HCT116 (cell line): ENCODE results near the gene CIITA. TPM values are rescaled to one million over a fixed set of nuclear protein-coding genes. Genes with fewer than 3 reads are reported as not detected.

ENCODE experiments used
- ATAC-seq: fragments of 200-7000 bp; cut with Tn5 transposase; 2 replicates; pipeline ENCODE4 v1.9.1; 2020; ENCODE audit warnings: mild to moderate bottlenecking, moderate library complexity
- BruUV-seq: library from RNA; stranded (reverse); fragments of 400-500 nt; replicated peaks from 2 replicates; lab custom pipeline; 2021; lab: Mats Ljungman, UMichigan
- CTCF ChIA-PET: fragments of 300-600 bp; sonication (Branson Sonifier 250); formaldehyde crosslinking; loops from one replicate; lab custom pipeline; 2021; ENCODE audit warnings: antibody characterized with exemption; lab: Charles Lee
- POLR2A ChIA-PET: fragments of 300-600, 350-600 bp; sonication (Branson Sonifier 250); formaldehyde crosslinking; loops from one replicate; lab custom pipeline; 2021; ENCODE audit warnings: antibody characterized with exemption; lab: Charles Lee
- RAD21 ChIA-PET, 2 experiments: fragments of 300-600 bp; sonication (Branson Sonifier 250); formaldehyde crosslinking; loops; one replicate each; lab custom pipeline; 2023; ENCODE audit warnings: low total read pairs in 2 of 2; ENCODE audit not compliant: uncharacterized antibody in 2 of 2, unreplicated experiment in 2 of 2, low non-redundant PET in 1 of 2; lab: Charles Lee
- DNase-seq: peaks from one replicate; pipeline ENCODE4 v3.0.0-alpha.2; 2010; ENCODE audit warnings: low read depth, low spot score
- H2AFZ ChIP-seq: fragments of 200-600 bp; shearing (Covaris generic), sonication (generic); 2 replicates; pipeline ENCODE4 v1.6.1; 2017; ENCODE audit warnings: low read depth, mixed run types, mixed read lengths, antibody characterized with exemption, low read length; ENCODE audit not compliant: poor library complexity, severe bottlenecking
- H3K27ac ChIP-seq: 2 replicates; pipeline ENCODE4 v1.5.1; 2012; ENCODE audit warnings: low read depth, low read length
- H3K27me3 ChIP-seq: fragments of 200-600 bp; sonication (generic); 2 replicates; pipeline ENCODE4 v1.6.1; 2016; ENCODE audit warnings: mixed run types, low read length, mixed read lengths; ENCODE audit not compliant: insufficient read depth
- H3K36me3 ChIP-seq, 2 experiments: fragments of 200-500 bp in 1 of 2; fragments of 200-600 bp in 1 of 2; sonication (Bioruptor generic) in 1 of 2; sonication (generic) in 1 of 2; 2 replicates each; pipeline versions ENCODE4 v1.5.1 to v1.6.1; 2014 to 2016; ENCODE audit warnings: low read length in 2 of 2, inconsistent platforms in 1 of 2, mixed read lengths in 1 of 2, mixed run types in 1 of 2; ENCODE audit not compliant: insufficient read depth in 2 of 2, control insufficient read depth in 1 of 2
- H3K4me1 ChIP-seq, 2 experiments: fragments of 200-600 bp in 1 of 2; sonication (generic) in 1 of 2; 2 replicates each; pipeline versions ENCODE4 v1.5.1 to v1.6.1; 2012 to 2017; ENCODE audit warnings: low read length in 2 of 2, inconsistent platforms in 1 of 2, mild to moderate bottlenecking in 1 of 2, mixed read lengths in 1 of 2, mixed run types in 1 of 2, moderate library complexity in 1 of 2; ENCODE audit not compliant: insufficient read depth in 2 of 2, control insufficient read depth in 1 of 2
- H3K4me2 ChIP-seq: fragments of 200-600 bp; sonication (generic); 2 replicates; pipeline ENCODE4 v1.6.1; 2017; ENCODE audit warnings: mixed run types, low read length, mixed read lengths
- H3K4me3 ChIP-seq, 2 experiments: fragments of 200-600 bp in 1 of 2; sonication (generic) in 1 of 2; replicated peaks in 1 of 2; 2 replicates each; pipeline ENCODE4 v1.5.1; 2011 to 2016; ENCODE audit warnings: low read length in 2 of 2, control low read depth in 1 of 2, low read depth in 1 of 2, mild to moderate bottlenecking in 1 of 2, mixed read lengths in 1 of 2, mixed run types in 1 of 2
- H3K79me2 ChIP-seq: fragments of 200-600 bp; sonication (generic); 2 replicates; pipeline ENCODE4 v1.6.1; 2017; ENCODE audit warnings: mild to moderate bottlenecking, mixed run types, low read length, moderate library complexity, mixed read lengths; ENCODE audit not compliant: insufficient read depth
- H3K9ac ChIP-seq: fragments of 200-600 bp; sonication (generic); 2 replicates; pipeline ENCODE4 v1.6.1; 2016; ENCODE audit warnings: low read length, mixed read lengths
- H3K9me2 ChIP-seq: fragments of 200-600 bp; sonication (generic), shearing (Covaris generic); 2 replicates; pipeline ENCODE4 v1.6.1; 2017; ENCODE audit warnings: mixed run types, mild to moderate bottlenecking, moderate library complexity; ENCODE audit not compliant: insufficient read depth
- H3K9me3 ChIP-seq, 2 experiments: fragments of 200-500 bp in 1 of 2; fragments of 200-600 bp in 1 of 2; sonication (Bioruptor generic) in 1 of 2; sonication (generic) in 1 of 2; 2 replicates each; pipeline ENCODE4 v1.6.1; 2014 to 2017; ENCODE audit warnings: low read length in 2 of 2, mixed read lengths in 2 of 2, inconsistent platforms in 1 of 2, low read depth in 1 of 2, mild to moderate bottlenecking in 1 of 2, mixed run types in 1 of 2, moderate library complexity in 1 of 2; ENCODE audit not compliant: control insufficient read depth in 1 of 2, insufficient read depth in 1 of 2
- H4K20me1 ChIP-seq: fragments of 200-600 bp; sonication (generic), shearing (Covaris generic); 2 replicates; pipeline ENCODE4 v1.6.1; 2017; ENCODE audit warnings: mixed run types, mild to moderate bottlenecking, moderate library complexity; ENCODE audit not compliant: insufficient read depth
- CBX3 ChIP-seq: IDR thresholded peaks from 2 replicates; pipeline ENCODE4 v1.6.1; 2012; ENCODE audit warnings: low read depth
- CEBPB ChIP-seq: IDR thresholded peaks from 2 replicates; pipeline ENCODE4 v1.6.1; 2012; ENCODE audit warnings: low read depth
- CTCF ChIP-seq, 3 experiments: fragments of 200-600 bp in 1 of 3; sonication (generic) in 1 of 3; IDR thresholded peaks in 2 of 3; conservative IDR thresholded peaks in 1 of 3; 2 replicates each; pipeline ENCODE4 v1.5.1; 2012 to 2017; ENCODE audit warnings: low read depth in 2 of 3, low read length in 2 of 3, antibody characterized with exemption in 1 of 3, borderline replicate concordance in 1 of 3, control low read depth in 1 of 3, mild to moderate bottlenecking in 1 of 3, mixed read lengths in 1 of 3, mixed run types in 1 of 3, moderate library complexity in 1 of 3; ENCODE audit not compliant: insufficient read depth in 1 of 3
- EGR1 ChIP-seq: IDR thresholded peaks from 2 replicates; pipeline ENCODE4 v1.6.1; 2012; ENCODE audit warnings: low read depth
- ELF1 ChIP-seq: IDR thresholded peaks from 2 replicates; pipeline ENCODE4 v1.6.1; 2012; ENCODE audit warnings: low read depth, borderline replicate concordance
- EZH2 ChIP-seq: fragments of 200-600 bp; sonication (generic); IDR thresholded peaks from 2 replicates; pipeline ENCODE4 v1.6.1; 2017; ENCODE audit warnings: antibody characterized with exemption, mixed run types
- EZH2phosphoT487 ChIP-seq: fragments of 200-600 bp; IDR thresholded peaks from 2 replicates; pipeline ENCODE4 v1.6.1; 2018; ENCODE audit warnings: antibody characterized with exemption, borderline replicate concordance
- FOSL1 ChIP-seq: IDR thresholded peaks from 2 replicates; pipeline ENCODE4 v1.6.1; 2012; ENCODE audit warnings: low read depth
- JUND ChIP-seq: IDR thresholded peaks from 2 replicates; pipeline ENCODE4 v1.6.1; 2012
- POLR2A ChIP-seq: IDR thresholded peaks from 2 replicates; pipeline ENCODE4 v1.7.0; 2011; ENCODE audit warnings: borderline replicate concordance; ENCODE audit not compliant: insufficient read depth, insufficient read length; ENCODE audit errors: extremely low read depth
- POLR2AphosphoS5 ChIP-seq: IDR thresholded peaks from 2 replicates; pipeline ENCODE4 v1.6.1; 2011; ENCODE audit warnings: mild to moderate bottlenecking, low read depth, low read length, moderate library complexity
- RAD21 ChIP-seq: IDR thresholded peaks from 2 replicates; pipeline ENCODE4 v1.6.1; 2012; ENCODE audit warnings: low read depth, mild to moderate bottlenecking
- REST ChIP-seq: IDR thresholded peaks from 2 replicates; pipeline ENCODE4 v1.6.1; 2012; ENCODE audit warnings: low read depth
- SIN3A ChIP-seq: IDR thresholded peaks from 2 replicates; pipeline ENCODE4 v1.6.1; 2012; ENCODE audit warnings: low read depth
- TCF7L2 ChIP-seq: IDR thresholded peaks from 2 replicates; pipeline ENCODE4 v1.7.0; 2011; ENCODE audit warnings: borderline replicate concordance, inconsistent platforms; ENCODE audit not compliant: insufficient read depth, insufficient read length; ENCODE audit errors: extremely low read depth
- ZFX ChIP-seq: fragments of 450-650 bp; IDR thresholded peaks from 2 replicates; pipeline ENCODE4 v1.6.1; 2017
- intact Hi-C: fragments of 100-400 bp; cut with micrococcal nuclease; formaldehyde crosslinking; loops from 2 replicates; pipeline ENCODE4 v1.10.0; 2022
- total RNA-seq: library from RNA; stranded (reverse); gene quantifications from one replicate; pipeline ENCODE4 v1.2.1, GENCODE V29; 2021; ENCODE audit not compliant: unreplicated experiment
- TF ChIP-seq, protein P1 (sequence below): IDR thresholded peaks from 2 replicates; pipeline ENCODE4 v1.6.1; 2011; ENCODE audit warnings: mild to moderate bottlenecking, low read length, moderate library complexity; ENCODE audit not compliant: insufficient replicate concordance; ENCODE audit errors: extremely low read depth
- TF ChIP-seq, protein P2 (sequence below): IDR thresholded peaks from 2 replicates; pipeline ENCODE4 v1.6.1; 2012

The CIITA gene
- total RNA-seq, 1 experiment from 2014 or later: 0.25 TPM

GRCh38 chr16:10959161-10959560 lies 82.2 kb downstream of the CIITA start:
- RAD21 ChIA-PET: no interaction called here
- no peak for ATAC-seq
- Histone ChIP-seq H3K27me3 (no peaks in the 10 kb centered on the region), H3K79me2 (peaks cover 20% of the 10 kb centered on the region; the same call in 1 of the 2 replicates), H3K9me3 (no peaks in the 10 kb centered on the region), H3K9ac (no peak overlapping the region), H3K36me3 (peaks cover 0 to 2% of the 10 kb centered on the region in 2 experiments; a peak in 2 of 4 replicates), H3K9me2 (no peaks in the 10 kb centered on the region), H3K4me2 (no peak overlapping the region), H3K4me1 (peaks cover 8 to 13% of the 10 kb centered on the region in 2 experiments; a peak in 3 of 4 replicates), H3K27ac (no peak overlapping the region), H2AFZ (no peak overlapping the region), H4K20me1 (no peaks in the 10 kb centered on the region), H3K4me3 (no peak overlapping the region)
- POLR2A ChIA-PET: no interaction called here
- intact Hi-C loops: no loop called here
- BruUV-seq: no TSS peak
- CTCF ChIA-PET: interaction anchor here (2.1 to 2.3 kb wide), 2 partner anchors 10 to 12 kb away, joined by 9 to 10 read pairs; no protein-coding TSS in a partner anchor
- TF ChIP-seq CEBPB (no peak), JUND (no peak), EZH2phosphoT487 (no peak), SIN3A (no peak), EZH2 (no peak), EGR1 (no peak), RAD21 (no peak), CTCF (IDR thresholded peaks at IDR 0.05 in 2 of 3, conservative IDR thresholded peaks at IDR 0.05 in 1 of 3; ENCODE audit: borderline replicate concordance in 1 of 3, insufficient read depth in 1 of 3, low read depth in 2 of 3, low read length in 2 of 3) (no peak), POLR2A (no peak), ZFX (no peak), ELF1 (no peak), CBX3 (no peak), FOSL1 (no peak), REST (no peak), TCF7L2 (no peak), POLR2AphosphoS5 (no peak)
- TF ChIP-seq, protein P1, sequence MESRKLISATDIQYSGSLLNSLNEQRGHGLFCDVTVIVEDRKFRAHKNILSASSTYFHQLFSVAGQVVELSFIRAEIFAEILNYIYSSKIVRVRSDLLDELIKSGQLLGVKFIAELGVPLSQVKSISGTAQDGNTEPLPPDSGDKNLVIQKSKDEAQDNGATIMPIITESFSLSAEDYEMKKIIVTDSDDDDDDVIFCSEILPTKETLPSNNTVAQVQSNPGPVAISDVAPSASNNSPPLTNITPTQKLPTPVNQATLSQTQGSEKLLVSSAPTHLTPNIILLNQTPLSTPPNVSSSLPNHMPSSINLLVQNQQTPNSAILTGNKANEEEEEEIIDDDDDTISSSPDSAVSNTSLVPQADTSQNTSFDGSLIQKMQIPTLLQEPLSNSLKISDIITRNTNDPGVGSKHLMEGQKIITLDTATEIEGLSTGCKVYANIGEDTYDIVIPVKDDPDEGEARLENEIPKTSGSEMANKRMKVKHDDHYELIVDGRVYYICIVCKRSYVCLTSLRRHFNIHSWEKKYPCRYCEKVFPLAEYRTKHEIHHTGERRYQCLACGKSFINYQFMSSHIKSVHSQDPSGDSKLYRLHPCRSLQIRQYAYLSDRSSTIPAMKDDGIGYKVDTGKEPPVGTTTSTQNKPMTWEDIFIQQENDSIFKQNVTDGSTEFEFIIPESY: no peak
- TF ChIP-seq, protein P2, sequence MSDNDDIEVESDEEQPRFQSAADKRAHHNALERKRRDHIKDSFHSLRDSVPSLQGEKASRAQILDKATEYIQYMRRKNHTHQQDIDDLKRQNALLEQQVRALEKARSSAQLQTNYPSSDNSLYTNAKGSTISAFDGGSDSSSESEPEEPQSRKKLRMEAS: no peak
- DNase-seq: no peak
